ENCODE results near the gene TMA7. TPM values are rescaled to one million over a fixed set of nuclear protein-coding genes. Genes with fewer than 3 reads are reported as not detected.
A peak's percentile ranks its signal among the peaks of the same experiment; 100 is the strongest.

Gene TMA7
- total and polyA plus RNA-seq, 9 of the 15 experiments (the other 6 are each of a cell fraction or from before 2014, with no cell fraction given), result 209 to 1,003 (median 486) TPM

DNA sequence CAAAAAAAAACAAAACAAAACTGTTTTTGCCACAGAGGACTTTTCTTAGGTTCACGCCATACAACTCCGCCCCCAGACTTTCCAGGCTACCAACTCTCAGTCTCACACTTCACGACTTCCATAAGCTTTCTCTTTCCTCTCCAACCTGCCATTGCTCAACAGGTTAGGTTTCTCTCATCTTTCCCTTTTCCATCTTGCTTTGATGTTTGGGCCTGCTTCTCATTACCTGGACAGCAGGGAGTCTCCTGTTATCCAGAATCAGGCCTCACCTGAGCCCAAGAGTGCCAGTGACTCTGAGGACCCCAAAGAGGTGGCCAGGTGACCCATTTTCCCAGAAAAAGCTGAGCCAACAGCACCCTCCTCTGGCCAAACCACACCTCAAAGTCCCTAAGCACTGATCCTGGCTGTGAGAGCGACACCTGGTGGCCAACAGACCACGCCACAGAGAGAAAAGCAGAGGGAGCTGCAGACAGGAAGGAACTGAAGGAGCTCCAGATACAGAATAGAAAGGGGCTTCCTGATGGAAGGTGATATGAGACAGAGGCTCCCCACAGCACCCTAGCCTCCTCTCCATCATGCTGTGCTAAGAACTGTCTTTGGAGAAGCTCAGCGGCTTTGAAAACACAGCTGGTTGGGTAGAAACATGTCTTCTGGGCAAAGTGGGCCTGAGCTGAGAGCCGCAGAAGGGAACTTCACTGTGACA, 4.1 kb upstream of the TMA7 start (continued):
- TF ChIP-seq, protein P1, sequence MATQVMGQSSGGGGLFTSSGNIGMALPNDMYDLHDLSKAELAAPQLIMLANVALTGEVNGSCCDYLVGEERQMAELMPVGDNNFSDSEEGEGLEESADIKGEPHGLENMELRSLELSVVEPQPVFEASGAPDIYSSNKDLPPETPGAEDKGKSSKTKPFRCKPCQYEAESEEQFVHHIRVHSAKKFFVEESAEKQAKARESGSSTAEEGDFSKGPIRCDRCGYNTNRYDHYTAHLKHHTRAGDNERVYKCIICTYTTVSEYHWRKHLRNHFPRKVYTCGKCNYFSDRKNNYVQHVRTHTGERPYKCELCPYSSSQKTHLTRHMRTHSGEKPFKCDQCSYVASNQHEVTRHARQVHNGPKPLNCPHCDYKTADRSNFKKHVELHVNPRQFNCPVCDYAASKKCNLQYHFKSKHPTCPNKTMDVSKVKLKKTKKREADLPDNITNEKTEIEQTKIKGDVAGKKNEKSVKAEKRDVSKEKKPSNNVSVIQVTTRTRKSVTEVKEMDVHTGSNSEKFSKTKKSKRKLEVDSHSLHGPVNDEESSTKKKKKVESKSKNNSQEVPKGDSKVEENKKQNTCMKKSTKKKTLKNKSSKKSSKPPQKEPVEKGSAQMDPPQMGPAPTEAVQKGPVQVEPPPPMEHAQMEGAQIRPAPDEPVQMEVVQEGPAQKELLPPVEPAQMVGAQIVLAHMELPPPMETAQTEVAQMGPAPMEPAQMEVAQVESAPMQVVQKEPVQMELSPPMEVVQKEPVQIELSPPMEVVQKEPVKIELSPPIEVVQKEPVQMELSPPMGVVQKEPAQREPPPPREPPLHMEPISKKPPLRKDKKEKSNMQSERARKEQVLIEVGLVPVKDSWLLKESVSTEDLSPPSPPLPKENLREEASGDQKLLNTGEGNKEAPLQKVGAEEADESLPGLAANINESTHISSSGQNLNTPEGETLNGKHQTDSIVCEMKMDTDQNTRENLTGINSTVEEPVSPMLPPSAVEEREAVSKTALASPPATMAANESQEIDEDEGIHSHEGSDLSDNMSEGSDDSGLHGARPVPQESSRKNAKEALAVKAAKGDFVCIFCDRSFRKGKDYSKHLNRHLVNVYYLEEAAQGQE (IDR thresholded peaks at IDR 0.05; ENCODE audit: borderline replicate concordance), result peak; percentile 92
- TF ChIP-seq, protein P1 (CRISPR knock-in tag; IDR thresholded peaks at IDR 0.05; ENCODE audit: low read depth), result no peak

All from K562 (cell line).